HEK293 (cell line): ENCODE results near the gene MARCHF5.

Experiments used
- CTCF ChIA-PET: fragments of 350-600 bp; formaldehyde crosslinking; extraction: SDS; loops from one replicate; lab custom pipeline; 2021; ENCODE audit warnings: antibody characterized with exemption; lab: Yijun Ruan, JAX
- POLR2A ChIA-PET: fragments of 300-600 bp; formaldehyde crosslinking; extraction: SDS; loops from one replicate; lab custom pipeline; 2020; ENCODE audit warnings: antibody characterized with exemption, inconsistent platforms; lab: Yijun Ruan, JAX
- H3K27ac ChIP-seq: fragments of 200-500 bp; sonication (Bioruptor generic); 2 replicates; pipeline ENCODE4 v1.5.1; 2014; ENCODE audit warnings: low read depth, low read length, control low read depth, inconsistent platforms; ENCODE audit errors: extremely low read depth
- H3K36me3 ChIP-seq, 2 experiments: fragments of 200-500 bp in 1 of 2; sonication (Bioruptor generic) in 1 of 2; 1 replicate in 1 of 2; 2 replicates in 1 of 2; pipeline ENCODE4 v1.5.1; 2014 to 2017; ENCODE audit warnings: inconsistent platforms in 2 of 2, low read length in 2 of 2; ENCODE audit not compliant: control insufficient read depth in 2 of 2, insufficient read depth in 1 of 2
- H3K4me1 ChIP-seq: fragments of 200-500 bp; sonication (Bioruptor generic); 2 replicates; pipeline ENCODE4 v1.5.1; 2014; ENCODE audit warnings: mild to moderate bottlenecking, low read length, inconsistent platforms; ENCODE audit not compliant: control insufficient read depth, insufficient read depth
- H3K4me3 ChIP-seq: 2 replicates; pipeline ENCODE4 v1.5.1; 2011; ENCODE audit warnings: low read depth, mild to moderate bottlenecking, control low read depth, low read length, moderate library complexity
- H3K9me3 ChIP-seq: fragments of 200-500 bp; sonication (Bioruptor generic); 2 replicates; pipeline ENCODE4 v1.5.1; 2014; ENCODE audit warnings: low read depth, low read length, inconsistent platforms; ENCODE audit not compliant: control insufficient read depth, insufficient read depth
- GLIS1 ChIP-seq: fragments of 450-650 bp; formaldehyde crosslinking; IDR thresholded peaks from 2 replicates; pipeline ENCODE4 v1.5.1; 2016; ENCODE audit warnings: missing biosample characterization, missing genetic modification characterization
- HOXA7 ChIP-seq: sonication (generic); formaldehyde crosslinking; IDR thresholded peaks from 2 replicates; pipeline ENCODE4 v1.8.1; 2022; ENCODE audit warnings: missing genetic modification reagents, borderline replicate concordance
- HOXC10 ChIP-seq: sonication (generic); formaldehyde crosslinking; IDR thresholded peaks from 2 replicates; pipeline ENCODE4 v1.8.1; 2023; ENCODE audit warnings: mild to moderate bottlenecking, missing genetic modification reagents
- RBAK ChIP-seq: fragments of 450-650 bp; formaldehyde crosslinking; IDR thresholded peaks from 2 replicates; pipeline ENCODE4 v1.5.1; 2016; ENCODE audit warnings: missing biosample characterization, missing genetic modification characterization
- ZBTB20 ChIP-seq: fragments of 450-650 bp; formaldehyde crosslinking; IDR thresholded peaks from 2 replicates; pipeline ENCODE4 v1.5.1; 2016; ENCODE audit warnings: missing biosample characterization, missing genetic modification characterization
- ZNF335 ChIP-seq: fragments of 450-650 bp; formaldehyde crosslinking; conservative IDR thresholded peaks from 2 replicates; pipeline ENCODE4 v1.5.1; 2016; ENCODE audit warnings: missing biosample characterization, missing genetic modification characterization
- ZNF426 ChIP-seq: fragments of 450-650 bp; formaldehyde crosslinking; IDR thresholded peaks from 2 replicates; pipeline ENCODE4 v1.5.1; 2017; ENCODE audit warnings: missing biosample characterization, missing genetic modification characterization, mild to moderate bottlenecking, inconsistent platforms, moderate library complexity
- ZNF555 ChIP-seq: fragments of 450-650 bp; formaldehyde crosslinking; conservative IDR thresholded peaks from 2 replicates; pipeline ENCODE4 v1.5.1; 2017; ENCODE audit warnings: missing biosample characterization, mild to moderate bottlenecking, missing genetic modification characterization, inconsistent platforms
- ZNF561 ChIP-seq: fragments of 450-650 bp; IDR thresholded peaks from 2 replicates; pipeline ENCODE4 v1.5.1; 2018; ENCODE audit warnings: missing biosample characterization, missing genetic modification characterization, borderline replicate concordance
- ZNF624 ChIP-seq: fragments of 450-650 bp; formaldehyde crosslinking; IDR thresholded peaks from 2 replicates; pipeline ENCODE4 v1.5.1; 2017; ENCODE audit warnings: missing biosample characterization, missing genetic modification characterization
- ZNF677 ChIP-seq: fragments of 450-650 bp; IDR thresholded peaks from 2 replicates; pipeline ENCODE4 v1.5.0; 2018; ENCODE audit warnings: missing biosample characterization, mild to moderate bottlenecking, missing genetic modification characterization, moderate library complexity
- ZNF707 ChIP-seq: fragments of 450-650 bp; formaldehyde crosslinking; IDR thresholded peaks from 2 replicates; pipeline ENCODE4 v1.5.1; 2016; ENCODE audit warnings: missing biosample characterization, missing genetic modification characterization
- TF ChIP-seq, protein P1 (sequence below): fragments of 450-650 bp; IDR thresholded peaks from 2 replicates; pipeline ENCODE4 v1.5.1; 2018; ENCODE audit warnings: missing biosample characterization, mild to moderate bottlenecking, missing genetic modification characterization
- TF ChIP-seq, protein P2 (sequence below): fragments of 450-650 bp; formaldehyde crosslinking; IDR thresholded peaks from 2 replicates; pipeline ENCODE4 v1.5.1; 2016; ENCODE audit warnings: missing biosample characterization, missing genetic modification characterization
- TF ChIP-seq, protein P3 (sequence below): fragments of 450-650 bp; formaldehyde crosslinking; IDR thresholded peaks from 2 replicates; pipeline ENCODE4 v1.5.1; 2017; ENCODE audit warnings: missing biosample characterization, mild to moderate bottlenecking, missing genetic modification characterization, moderate library complexity
- TF ChIP-seq, protein P4 (sequence below): fragments of 450-650 bp; formaldehyde crosslinking; IDR thresholded peaks from 2 replicates; pipeline ENCODE4 v1.5.1; 2017; ENCODE audit warnings: missing biosample characterization, missing genetic modification characterization
- TF ChIP-seq, protein P5 (sequence below): fragments of 450-650 bp; formaldehyde crosslinking; IDR thresholded peaks from 2 replicates; pipeline ENCODE4 v1.5.0; 2017; ENCODE audit warnings: missing biosample characterization, missing genetic modification characterization, borderline replicate concordance
- TF ChIP-seq, protein P6 (sequence below): fragments of 450-650 bp; formaldehyde crosslinking; IDR thresholded peaks from 2 replicates; pipeline ENCODE4 v1.5.1; 2016; ENCODE audit warnings: missing biosample characterization, missing genetic modification characterization, low read depth
- TF ChIP-seq, protein P7 (sequence below): fragments of 450-650 bp; IDR thresholded peaks from 2 replicates; pipeline ENCODE4 v1.5.1; 2018; ENCODE audit warnings: missing biosample characterization, missing genetic modification characterization

MARCHF5 gene

DNA sequence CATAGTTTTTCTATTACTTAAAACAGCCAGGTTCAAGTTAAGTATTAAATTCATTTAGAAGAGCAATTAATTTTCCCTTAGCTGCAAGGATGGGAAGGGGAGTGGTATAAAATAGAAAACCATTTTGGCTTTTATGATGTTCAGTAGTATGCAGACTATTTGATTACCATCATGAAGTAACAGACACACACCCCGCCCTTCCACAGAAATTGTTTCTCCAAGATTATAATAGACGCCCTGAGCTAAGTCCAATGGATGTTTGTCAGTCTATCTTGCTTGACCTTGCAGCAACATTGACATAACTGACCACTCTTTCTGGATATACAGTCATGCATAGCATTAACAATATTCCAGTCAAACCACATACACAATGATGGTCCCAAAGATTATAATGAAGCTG, 42.4 kb upstream of the MARCHF5 start:
- Histone ChIP-seq H3K9me3 (no peaks in the 10 kb centered on the region), H3K4me1 (no peaks in the 10 kb centered on the region), H3K4me3 (no peak overlapping the region), H3K36me3 (no peaks in the 10 kb centered on the region), H3K27ac (no peak overlapping the region)
- ChIA-PET CTCF (interaction anchor here (0.6 to 1.2 kb wide), 2 partner anchors 11 to 434 kb away, joined by 3 to 8 read pairs; no protein-coding TSS in a partner anchor), POLR2A (no interaction called here)
- TF ChIP-seq ZNF677 (no peak), HOXC10 (CRISPR knock-in tag) (no peak), ZNF335 (tag by site-specific recombination) (no peak), ZNF555 (tag by site-specific recombination) (no peak), RBAK (tag by site-specific recombination) (no peak), GLIS1 (no peak), ZNF426 (tag by site-specific recombination) (no peak), ZNF561 (tag by site-specific recombination) (no peak), ZNF624 (tag by site-specific recombination) (no peak), ZBTB20 (tag by site-specific recombination) (no peak), ZNF707 (tag by site-specific recombination) (no peak), HOXA7 (CRISPR knock-in tag) (no peak)
- TF ChIP-seq, protein P1, sequence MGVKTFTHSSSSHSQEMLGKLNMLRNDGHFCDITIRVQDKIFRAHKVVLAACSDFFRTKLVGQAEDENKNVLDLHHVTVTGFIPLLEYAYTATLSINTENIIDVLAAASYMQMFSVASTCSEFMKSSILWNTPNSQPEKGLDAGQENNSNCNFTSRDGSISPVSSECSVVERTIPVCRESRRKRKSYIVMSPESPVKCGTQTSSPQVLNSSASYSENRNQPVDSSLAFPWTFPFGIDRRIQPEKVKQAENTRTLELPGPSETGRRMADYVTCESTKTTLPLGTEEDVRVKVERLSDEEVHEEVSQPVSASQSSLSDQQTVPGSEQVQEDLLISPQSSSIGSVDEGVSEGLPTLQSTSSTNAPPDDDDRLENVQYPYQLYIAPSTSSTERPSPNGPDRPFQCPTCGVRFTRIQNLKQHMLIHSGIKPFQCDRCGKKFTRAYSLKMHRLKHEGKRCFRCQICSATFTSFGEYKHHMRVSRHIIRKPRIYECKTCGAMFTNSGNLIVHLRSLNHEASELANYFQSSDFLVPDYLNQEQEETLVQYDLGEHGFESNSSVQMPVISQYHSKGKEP (tag by site-specific recombination) = no peak
- TF ChIP-seq, protein P2, sequence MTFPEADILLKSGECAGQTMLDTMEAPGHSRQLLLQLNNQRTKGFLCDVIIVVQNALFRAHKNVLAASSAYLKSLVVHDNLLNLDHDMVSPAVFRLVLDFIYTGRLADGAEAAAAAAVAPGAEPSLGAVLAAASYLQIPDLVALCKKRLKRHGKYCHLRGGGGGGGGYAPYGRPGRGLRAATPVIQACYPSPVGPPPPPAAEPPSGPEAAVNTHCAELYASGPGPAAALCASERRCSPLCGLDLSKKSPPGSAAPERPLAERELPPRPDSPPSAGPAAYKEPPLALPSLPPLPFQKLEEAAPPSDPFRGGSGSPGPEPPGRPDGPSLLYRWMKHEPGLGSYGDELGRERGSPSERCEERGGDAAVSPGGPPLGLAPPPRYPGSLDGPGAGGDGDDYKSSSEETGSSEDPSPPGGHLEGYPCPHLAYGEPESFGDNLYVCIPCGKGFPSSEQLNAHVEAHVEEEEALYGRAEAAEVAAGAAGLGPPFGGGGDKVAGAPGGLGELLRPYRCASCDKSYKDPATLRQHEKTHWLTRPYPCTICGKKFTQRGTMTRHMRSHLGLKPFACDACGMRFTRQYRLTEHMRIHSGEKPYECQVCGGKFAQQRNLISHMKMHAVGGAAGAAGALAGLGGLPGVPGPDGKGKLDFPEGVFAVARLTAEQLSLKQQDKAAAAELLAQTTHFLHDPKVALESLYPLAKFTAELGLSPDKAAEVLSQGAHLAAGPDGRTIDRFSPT (tag by site-specific recombination) = no peak
- TF ChIP-seq, protein P3, sequence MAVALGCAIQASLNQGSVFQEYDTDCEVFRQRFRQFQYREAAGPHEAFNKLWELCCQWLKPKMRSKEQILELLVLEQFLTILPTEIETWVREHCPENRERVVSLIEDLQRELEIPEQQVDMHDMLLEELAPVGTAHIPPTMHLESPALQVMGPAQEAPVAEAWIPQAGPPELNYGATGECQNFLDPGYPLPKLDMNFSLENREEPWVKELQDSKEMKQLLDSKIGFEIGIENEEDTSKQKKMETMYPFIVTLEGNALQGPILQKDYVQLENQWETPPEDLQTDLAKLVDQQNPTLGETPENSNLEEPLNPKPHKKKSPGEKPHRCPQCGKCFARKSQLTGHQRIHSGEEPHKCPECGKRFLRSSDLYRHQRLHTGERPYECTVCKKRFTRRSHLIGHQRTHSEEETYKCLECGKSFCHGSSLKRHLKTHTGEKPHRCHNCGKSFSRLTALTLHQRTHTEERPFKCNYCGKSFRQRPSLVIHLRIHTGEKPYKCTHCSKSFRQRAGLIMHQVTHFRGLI (tag by site-specific recombination) = no peak
- TF ChIP-seq, protein P4, sequence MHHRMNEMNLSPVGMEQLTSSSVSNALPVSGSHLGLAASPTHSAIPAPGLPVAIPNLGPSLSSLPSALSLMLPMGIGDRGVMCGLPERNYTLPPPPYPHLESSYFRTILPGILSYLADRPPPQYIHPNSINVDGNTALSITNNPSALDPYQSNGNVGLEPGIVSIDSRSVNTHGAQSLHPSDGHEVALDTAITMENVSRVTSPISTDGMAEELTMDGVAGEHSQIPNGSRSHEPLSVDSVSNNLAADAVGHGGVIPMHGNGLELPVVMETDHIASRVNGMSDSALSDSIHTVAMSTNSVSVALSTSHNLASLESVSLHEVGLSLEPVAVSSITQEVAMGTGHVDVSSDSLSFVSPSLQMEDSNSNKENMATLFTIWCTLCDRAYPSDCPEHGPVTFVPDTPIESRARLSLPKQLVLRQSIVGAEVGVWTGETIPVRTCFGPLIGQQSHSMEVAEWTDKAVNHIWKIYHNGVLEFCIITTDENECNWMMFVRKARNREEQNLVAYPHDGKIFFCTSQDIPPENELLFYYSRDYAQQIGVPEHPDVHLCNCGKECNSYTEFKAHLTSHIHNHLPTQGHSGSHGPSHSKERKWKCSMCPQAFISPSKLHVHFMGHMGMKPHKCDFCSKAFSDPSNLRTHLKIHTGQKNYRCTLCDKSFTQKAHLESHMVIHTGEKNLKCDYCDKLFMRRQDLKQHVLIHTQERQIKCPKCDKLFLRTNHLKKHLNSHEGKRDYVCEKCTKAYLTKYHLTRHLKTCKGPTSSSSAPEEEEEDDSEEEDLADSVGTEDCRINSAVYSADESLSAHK (tag by site-specific recombination) = no peak
- TF ChIP-seq, protein P5, sequence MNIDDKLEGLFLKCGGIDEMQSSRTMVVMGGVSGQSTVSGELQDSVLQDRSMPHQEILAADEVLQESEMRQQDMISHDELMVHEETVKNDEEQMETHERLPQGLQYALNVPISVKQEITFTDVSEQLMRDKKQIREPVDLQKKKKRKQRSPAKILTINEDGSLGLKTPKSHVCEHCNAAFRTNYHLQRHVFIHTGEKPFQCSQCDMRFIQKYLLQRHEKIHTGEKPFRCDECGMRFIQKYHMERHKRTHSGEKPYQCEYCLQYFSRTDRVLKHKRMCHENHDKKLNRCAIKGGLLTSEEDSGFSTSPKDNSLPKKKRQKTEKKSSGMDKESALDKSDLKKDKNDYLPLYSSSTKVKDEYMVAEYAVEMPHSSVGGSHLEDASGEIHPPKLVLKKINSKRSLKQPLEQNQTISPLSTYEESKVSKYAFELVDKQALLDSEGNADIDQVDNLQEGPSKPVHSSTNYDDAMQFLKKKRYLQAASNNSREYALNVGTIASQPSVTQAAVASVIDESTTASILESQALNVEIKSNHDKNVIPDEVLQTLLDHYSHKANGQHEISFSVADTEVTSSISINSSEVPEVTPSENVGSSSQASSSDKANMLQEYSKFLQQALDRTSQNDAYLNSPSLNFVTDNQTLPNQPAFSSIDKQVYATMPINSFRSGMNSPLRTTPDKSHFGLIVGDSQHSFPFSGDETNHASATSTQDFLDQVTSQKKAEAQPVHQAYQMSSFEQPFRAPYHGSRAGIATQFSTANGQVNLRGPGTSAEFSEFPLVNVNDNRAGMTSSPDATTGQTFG = no peak
- TF ChIP-seq, protein P6, sequence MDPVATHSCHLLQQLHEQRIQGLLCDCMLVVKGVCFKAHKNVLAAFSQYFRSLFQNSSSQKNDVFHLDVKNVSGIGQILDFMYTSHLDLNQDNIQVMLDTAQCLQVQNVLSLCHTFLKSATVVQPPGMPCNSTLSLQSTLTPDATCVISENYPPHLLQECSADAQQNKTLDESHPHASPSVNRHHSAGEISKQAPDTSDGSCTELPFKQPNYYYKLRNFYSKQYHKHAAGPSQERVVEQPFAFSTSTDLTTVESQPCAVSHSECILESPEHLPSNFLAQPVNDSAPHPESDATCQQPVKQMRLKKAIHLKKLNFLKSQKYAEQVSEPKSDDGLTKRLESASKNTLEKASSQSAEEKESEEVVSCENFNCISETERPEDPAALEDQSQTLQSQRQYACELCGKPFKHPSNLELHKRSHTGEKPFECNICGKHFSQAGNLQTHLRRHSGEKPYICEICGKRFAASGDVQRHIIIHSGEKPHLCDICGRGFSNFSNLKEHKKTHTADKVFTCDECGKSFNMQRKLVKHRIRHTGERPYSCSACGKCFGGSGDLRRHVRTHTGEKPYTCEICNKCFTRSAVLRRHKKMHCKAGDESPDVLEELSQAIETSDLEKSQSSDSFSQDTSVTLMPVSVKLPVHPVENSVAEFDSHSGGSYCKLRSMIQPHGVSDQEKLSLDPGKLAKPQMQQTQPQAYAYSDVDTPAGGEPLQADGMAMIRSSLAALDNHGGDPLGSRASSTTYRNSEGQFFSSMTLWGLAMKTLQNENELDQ (tag by site-specific recombination) = no peak
- TF ChIP-seq, protein P7, sequence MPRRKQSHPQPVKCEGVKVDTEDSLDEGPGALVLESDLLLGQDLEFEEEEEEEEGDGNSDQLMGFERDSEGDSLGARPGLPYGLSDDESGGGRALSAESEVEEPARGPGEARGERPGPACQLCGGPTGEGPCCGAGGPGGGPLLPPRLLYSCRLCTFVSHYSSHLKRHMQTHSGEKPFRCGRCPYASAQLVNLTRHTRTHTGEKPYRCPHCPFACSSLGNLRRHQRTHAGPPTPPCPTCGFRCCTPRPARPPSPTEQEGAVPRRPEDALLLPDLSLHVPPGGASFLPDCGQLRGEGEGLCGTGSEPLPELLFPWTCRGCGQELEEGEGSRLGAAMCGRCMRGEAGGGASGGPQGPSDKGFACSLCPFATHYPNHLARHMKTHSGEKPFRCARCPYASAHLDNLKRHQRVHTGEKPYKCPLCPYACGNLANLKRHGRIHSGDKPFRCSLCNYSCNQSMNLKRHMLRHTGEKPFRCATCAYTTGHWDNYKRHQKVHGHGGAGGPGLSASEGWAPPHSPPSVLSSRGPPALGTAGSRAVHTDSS (tag by site-specific recombination) = no peak
